GF-D8 (cell line): ENCODE measurements around the gene PADI6.
A peak's percentile ranks its signal among the peaks of the same experiment; 100 is the strongest.

Experiments used
- DNase-seq: peaks from one replicate; lab custom pipeline; 2025; lab: John Stamatoyannopoulos, UW

PADI6 gene

DNA sequence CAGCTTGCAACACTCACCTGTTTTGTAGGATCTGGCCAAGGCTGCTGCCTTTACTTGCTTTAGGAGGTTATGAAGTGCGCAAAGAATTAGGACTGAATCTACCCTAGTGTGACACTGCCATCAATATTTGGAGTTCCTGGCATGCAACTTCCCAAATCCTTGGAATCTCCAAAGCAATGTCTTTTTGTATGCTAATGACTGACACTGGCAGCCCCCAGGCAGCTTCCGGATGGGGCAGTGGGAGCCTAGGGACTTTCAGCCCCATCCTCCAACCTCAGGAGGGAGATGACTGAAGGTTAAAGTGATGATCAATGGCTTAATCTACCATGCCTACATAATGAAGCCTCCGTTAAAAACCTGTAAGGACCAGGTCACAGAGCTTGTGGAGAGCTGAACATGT, 62.0 kb downstream of the PADI6 start:
- DNase-seq = no peak

DNA sequence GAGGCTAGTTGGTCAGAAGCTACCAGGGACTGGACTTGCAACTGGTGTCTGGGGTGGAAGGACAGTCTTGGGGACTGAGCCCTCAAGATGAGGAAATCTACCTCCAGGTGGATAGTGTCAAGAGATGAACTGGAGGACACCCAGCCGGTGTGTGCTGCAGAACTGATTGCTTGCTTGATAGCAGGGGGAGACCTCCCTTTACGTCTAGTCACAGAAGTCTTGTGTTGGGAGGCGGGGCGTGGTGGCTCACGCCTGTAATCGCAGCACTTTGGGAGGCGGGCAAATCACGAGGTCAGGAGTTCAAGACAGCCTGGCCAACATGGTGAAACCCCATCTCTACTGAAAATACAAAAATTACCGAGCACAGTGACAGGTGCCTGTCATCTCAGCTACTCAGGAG, 62.6 kb downstream of the PADI6 start:
- no peak for DNase-seq

DNA sequence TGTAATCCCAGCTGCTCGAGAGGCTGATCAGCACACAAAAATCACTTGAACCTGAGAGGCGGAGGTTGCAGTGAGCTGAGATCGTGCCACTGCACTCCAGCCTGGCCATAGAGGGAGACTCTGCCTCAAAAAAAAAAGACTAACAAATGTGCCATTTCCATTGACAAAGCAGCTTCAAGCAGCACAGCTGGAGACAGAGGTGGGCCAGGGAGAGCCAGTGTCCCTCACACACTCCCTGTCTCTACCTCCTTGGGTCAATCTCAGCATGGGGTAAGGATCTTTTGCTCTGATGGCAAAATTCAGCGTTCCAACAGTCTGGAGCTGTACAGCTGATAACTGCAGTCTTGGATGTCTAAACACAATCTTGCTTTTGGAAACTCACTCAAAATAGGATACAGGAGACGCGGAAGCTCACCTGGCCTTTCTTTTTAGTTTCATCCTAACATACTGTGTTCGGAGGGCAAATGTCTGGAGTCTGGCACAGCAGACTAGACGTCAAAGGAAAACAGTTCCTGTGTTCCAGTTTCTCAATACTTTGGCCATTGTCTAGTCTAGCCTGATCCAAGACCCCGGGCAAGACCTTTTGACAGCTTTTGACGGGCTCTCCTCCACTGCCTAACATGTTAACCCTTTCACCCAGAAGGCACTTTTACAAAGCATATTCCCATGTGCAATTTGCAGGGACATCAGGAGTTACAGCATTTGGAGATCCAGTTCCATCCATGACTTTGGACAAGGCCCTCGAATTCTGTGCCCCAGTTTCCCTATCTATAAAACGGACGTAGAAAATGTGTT, 64.6 kb downstream of the PADI6 start:
- DNase-seq = no peak

DNA sequence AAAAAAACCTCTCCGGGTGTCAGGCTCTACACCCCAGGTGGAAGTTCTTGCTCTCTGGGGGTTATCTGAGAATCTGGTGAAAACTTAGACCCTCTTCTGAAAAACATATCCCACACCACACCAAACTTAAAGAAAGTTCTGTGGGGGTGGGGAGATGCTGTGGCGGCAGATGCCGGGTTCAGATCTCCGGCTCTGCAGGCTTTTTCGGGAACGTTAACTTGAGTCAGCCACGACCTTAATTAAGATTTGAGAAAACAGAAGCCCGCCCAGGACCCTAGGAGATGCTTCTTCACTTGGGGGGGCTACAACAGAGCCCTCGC, 65.2 kb downstream of the PADI6 start:
- no peak for DNase-seq

DNA sequence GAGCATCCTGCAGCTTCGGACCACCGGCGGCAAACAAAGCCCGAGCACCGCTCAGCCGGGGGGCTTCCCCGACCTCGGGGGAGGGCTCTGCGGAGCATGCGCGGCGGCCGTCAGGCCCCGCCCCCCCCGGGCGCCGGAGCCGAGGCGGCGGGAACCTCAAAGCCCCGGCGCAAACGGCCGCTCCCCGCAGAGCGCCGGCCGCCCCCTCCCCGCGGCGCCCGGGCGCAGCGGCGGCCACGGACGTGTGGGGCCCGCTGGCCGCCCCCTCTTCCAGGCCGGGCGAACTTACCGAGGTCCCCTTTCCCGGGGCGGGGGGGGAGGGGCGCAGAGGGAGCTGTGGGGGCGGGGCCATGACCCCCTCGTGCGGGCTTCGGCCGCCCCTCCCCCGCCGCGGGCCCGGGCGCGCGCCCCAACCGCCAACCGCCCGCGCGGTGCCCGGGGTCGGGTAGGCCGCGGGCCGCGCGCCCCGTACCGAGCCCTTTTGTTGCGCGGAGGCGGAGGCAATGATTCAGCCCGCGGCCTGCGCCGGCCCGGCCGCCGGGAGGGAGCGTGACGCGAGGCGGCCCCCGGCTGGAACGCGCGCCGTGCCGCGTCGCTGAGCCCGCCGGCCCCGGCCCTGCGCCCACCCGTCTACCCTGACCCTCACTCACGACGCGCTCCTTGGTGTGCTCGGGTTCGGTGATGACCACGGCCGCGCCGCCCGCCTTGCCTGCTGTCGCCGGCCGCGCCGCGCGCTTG, 65.8 kb downstream of the PADI6 start:
- DNase-seq = no peak

DNA sequence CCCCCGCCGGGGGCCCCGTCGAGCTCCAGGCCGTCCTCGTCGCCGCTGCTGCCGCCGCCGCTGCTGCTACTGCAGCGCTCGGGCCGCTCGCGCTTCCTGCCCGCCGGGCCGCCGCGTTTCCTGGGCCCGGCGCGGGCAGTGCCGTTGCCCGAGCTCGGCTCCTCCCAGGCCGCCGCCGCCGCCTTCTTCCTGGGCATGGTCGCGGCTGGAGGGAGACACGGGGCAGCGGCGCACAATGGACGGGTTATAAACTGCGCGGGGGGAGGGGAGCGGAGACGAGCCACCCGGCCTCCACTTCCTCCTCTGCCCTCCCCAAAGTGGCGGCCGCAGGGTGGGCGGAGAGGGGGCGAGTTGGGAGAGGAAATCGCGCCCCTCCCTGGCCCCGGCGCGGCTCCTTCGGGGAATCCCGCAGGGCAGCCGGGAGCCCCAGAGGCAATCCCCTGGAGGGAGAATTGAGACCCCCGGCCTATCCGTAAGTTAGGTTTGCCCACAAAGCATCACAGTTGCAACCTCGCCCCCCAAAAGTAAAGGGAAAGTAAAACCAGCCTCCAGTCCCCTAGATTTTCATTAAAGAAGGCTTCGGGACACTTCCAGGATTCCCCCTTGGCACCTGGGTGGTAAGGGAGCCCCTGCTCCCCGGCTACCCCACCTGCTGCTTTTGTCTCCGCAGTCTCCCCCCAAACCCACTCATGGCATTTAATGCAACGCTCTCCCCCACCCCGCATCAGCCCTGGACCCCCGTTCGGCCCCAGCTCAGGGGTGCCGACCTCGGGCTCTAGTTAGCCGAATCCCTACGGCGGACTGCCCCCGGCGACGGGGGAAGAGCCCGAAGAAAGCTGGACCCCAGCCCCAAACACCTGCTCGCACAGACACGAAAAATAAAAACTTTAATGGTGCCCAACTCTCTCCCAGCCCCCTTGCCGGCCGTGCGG, 66.6 kb downstream of the PADI6 start:
- peak; percentile 55 for DNase-seq

DNA sequence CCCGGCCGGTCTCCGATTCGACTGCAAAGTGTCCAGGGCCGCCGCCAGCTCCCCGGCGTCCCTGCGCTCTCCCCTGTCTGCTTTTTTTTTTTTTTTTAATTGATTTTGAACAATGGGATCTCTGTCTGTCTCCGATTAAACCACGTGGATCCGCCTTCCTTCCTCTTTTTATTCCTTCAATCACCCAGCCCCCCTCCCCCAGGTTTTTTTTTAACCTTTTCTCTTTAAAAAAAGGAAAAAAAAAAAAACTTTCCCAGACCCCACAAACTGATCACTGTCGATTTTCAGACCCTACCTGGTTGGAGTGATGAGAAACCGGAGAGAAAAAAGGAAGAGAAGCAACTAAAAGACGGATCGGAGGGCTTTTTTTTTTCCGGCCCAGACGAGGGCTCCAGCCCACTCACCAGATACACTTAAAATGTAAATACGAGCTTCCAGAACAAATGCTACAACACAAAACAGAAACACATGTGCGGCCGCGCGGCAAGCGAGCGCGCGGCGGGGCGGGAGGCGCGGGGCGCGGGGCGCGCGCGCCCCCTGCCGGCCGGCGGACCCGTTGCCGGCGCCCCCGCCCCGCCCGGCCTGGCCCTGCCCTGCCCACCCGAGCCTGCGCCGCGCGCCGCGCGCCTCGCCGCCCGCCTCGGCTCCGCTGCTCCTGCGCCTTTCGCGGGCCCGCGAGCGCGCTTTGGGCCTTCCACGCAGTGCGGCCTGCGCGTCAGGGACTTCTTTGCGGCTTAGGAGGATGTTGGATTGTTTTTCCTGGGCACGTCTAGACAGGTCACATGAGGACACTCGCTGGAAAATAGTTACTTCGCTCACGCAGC, 67.5 kb downstream of the PADI6 start, which contains the start of gene RCC2:
Gene RCC2, minus strand, starts transcription at position 428 of the 824 bp plus-strand sequence. CDS start 1,163 bp downstream, outside the sequence.
- peak; percentile 53 for DNase-seq

DNA sequence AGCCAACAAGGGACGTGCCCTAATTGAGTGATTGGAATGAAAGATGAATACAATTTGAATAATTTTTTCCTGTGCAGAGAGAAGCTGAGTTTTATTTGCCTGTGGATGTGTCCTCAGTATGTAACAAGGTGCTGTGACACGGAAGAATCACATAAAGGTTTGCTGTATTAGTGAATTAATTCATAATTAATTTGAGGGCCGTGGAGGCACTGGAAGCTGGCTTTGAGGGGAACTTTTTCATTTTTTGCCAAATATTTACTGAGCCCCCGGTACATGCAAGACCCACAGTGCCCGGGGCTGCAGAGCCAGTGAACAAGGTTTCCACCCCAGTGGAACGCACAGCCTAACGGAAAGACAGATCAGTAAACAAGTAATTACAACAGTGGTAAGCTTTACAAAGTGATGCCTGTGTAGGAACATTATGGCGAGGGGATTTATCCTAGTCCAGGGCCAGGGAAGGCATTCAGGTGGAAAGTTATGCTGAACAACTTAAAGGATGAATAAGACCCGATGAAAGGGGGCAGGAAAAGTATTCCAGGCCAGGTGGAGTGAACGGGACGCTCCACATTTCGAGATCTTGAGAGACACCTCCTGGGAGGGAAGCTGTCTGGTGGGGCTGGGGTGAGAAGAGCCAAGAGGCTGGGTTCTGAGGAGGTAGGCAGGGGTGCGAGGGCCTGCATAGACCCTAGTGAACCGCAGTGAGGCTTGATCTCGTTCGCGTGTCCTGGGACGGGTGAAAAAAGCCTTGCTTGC, 68.3 kb downstream of the PADI6 start:
- no peak for DNase-seq

DNA sequence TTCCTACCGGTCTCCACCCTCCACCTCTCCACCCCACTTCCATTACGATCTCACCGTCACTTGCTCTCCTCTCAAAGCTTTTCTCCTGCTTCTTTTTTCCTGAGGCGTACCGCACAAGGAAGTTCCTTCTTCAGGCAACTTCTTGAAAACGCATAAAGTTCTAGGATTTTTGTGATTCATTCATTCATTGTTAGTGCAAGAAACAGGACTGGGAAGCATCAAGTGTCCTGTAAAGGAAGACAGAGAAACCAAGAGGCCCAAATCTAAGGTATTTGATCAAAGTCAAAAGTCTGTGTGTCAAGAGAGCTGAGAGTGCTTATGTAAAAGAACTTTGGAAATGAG, 68.8 kb downstream of the PADI6 start:
- DNase-seq = no peak

DNA sequence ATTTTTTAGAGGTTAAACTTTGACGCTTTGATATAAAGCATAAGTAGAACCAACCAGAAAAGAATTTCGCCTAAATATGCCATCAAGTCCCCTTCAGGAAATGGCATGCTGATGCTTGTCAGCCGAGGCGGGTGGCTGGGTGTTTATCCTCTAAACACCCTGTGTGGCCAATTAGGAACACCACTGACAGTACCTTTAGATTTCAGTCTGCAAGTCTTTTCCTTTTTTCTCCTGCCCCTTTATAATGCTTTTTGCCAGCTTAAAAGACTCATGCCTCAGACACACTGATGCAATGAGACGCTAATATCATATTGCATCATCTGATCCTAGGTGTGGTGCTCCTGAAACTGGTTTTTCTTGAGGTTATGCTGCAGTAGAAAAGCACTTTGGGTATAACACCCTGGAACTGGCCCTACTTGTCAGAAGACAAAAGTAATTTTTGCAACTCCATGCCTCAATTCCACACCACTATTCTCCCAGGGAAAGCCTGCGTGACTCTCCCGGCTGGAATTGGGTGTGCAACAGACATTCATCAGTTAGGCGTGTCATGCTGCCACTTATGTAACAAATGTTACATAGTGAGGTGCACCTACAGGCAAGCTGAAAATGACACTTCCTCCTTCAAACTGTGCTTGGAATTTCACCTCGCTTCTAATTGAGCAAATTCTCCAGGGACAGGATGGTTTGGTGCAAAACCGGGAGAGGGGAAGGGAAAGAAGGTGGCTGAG, 69.4 kb downstream of the PADI6 start:
- DNase-seq = no peak

DNA sequence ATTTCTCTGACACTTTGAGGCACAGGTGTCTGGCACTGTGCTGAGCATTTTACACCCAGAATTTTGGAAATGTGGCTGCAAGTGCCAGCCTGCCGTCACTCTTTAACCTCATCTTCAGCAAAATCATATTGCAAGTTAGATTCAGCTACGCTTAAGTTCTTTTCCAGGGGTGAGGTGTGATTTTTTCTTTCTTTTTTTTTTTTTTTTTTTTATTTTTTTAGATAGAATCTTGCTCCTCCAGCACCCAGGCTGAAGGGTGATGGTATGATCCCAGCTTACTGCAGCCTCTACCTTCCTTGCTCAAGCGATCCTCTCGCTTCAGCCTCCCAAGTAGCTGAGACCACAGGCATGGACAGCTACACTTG, 70.0 kb downstream of the PADI6 start:
- no peak for DNase-seq

DNA sequence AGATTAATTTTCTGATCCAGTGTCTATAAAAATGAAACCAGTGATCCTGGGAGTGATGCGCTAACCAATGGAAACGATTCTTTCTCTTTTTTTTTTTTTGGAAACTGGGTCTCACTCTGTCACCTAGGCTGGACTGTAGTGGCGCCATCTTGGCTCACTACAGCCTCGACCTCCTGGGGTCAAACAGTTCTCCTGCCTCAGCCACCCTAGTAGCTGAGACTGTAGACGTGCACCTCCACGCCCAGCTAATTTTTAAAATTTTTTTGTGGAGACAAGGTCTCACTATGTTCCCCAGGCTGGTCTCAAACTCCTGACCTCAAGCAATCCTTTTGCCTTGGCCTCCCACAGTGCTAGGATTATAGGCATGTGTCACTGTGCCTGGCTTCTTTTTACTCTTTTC, 70.8 kb downstream of the PADI6 start:
- DNase-seq = no peak

DNA sequence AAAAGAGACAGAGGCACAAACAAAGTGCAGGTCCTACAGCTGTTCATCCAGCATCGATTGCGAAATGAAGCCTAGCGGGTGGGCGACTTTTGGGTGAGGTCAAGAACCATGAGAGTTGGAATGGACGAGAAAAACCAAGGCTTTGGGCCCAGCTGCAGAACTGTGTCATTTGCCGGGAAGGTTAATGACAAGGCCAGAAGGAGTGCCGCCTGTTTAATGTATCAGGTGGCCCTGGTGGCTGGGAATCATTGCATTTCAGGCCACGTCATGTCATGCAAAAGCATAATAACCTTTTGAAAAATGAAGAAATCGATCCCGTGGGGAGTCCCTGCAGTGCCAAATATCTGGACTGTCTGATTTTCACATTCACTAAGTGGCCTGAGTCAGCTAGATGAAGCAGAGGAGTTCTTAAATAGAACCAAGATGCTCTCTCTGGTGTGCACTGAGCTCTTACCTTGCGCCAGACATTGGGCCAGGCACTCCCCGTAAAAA, 75.6 kb downstream of the PADI6 start:
- DNase-seq = no peak
